Nephron (organoid): Measurements from ENCODE around the gene RAB9B.

ENCODE experiments used
- H3K27ac Mint-ChIP-seq, 3 experiments: 2 replicates each; pipeline ENCODE4 v1.8.0; 2020; ENCODE audit warnings: mixed read lengths in 3 of 3, mild to moderate bottlenecking in 2 of 3, moderate library complexity in 1 of 3
- H3K27me3 Mint-ChIP-seq: 2 replicates; pipeline ENCODE4 v1.8.0; 2021; ENCODE audit warnings: low read depth, mild to moderate bottlenecking, moderate library complexity, mixed read lengths
- H3K36me3 Mint-ChIP-seq: 2 replicates; pipeline ENCODE4 v1.8.0; 2020; ENCODE audit warnings: low read depth, mixed read lengths
- H3K4me1 Mint-ChIP-seq: 2 replicates; pipeline ENCODE4 v1.8.0; 2020; ENCODE audit warnings: mixed read lengths
- H3K4me3 Mint-ChIP-seq, 3 experiments: 2 replicates each; pipeline ENCODE4 v1.8.0; 2020; ENCODE audit warnings: mild to moderate bottlenecking in 3 of 3, mixed read lengths in 3 of 3, moderate library complexity in 2 of 3
- H3K9me3 Mint-ChIP-seq: 2 replicates; pipeline ENCODE4 v1.8.0; 2020; ENCODE audit warnings: mixed read lengths
- CTCF ChIP-seq, 3 experiments: fragments of 200-600 bp; sonication (generic); IDR thresholded peaks; one replicate each; pipeline ENCODE4 v1.5.0; 2021; ENCODE audit warnings: antibody characterized with exemption in 3 of 3; ENCODE audit not compliant: unreplicated experiment in 3 of 3

The RAB9B gene

GRCh38 chrX:103773445-103773844, 58.6 kb downstream of the RAB9B start:
- no peak for TF ChIP-seq CTCF (IDR thresholded peaks at IDR 0.05; ENCODE audit: unreplicated experiment in 3 of 3)
- Mint-ChIP-seq H3K4me1 (peaks cover 27% of the 10 kb centered on the region), H3K36me3 (no peaks in the 10 kb centered on the region)

More at GRCh38 chrX:103773445-103773844, 58.6 kb downstream of the RAB9B start:
- no peak overlapping the region for H3K4me3 Mint-ChIP-seq
- H3K9me3 Mint-ChIP-seq: no peaks in the 10 kb centered on the region
- no peaks in the 10 kb centered on the region for H3K27me3 Mint-ChIP-seq
- H3K27ac Mint-ChIP-seq: no peak overlapping the region
